ENCODE data around the gene HPSE2.

DNA sequence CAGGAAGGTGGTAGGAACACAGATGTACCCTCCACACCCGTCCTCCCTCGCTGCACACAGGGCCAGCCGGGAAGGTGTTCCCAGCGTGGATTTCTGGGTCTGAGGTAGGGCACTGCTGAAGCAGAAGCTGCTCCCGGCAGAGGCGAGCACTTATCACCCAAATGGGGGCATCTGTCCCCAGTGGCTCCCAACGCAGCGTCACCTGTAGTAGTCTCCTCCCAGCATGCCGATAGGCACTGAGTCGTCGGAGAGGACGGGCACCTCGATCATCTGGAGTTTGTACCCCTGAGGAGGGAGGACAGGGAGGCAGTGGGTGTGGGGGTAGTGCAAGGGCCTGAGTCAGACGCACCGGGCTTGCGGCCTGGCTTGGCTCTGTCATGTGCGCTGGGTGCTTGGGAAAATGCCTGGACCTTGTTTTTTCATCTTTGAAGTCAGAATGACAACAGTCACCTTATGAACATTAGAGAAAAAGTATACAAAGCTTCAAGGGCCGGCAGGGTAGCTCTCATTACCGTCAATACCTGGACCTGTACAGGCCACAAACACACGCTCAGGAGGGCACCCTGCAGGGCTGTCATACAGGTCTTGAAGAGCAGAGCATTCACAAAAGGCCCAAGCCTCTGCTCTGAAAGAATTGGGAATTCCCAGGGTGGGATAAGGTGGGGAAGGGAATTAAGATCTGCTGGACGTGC is 817.5 kb downstream of the HPSE2 start:
- TF ChIP-seq SIN3A (IDR thresholded peaks at IDR 0.05; ENCODE audit: borderline replicate concordance, insufficient read depth, low read length) (no peak), POLR2AphosphoS5 (IDR thresholded peaks at IDR 0.05; ENCODE audit: low read depth, low read length) (no peak)

Data from PFSK-1 (cell line).